Esophagus muscularis mucosa (tissue), 4 donors: ENCODE data around the gene TEAD1. TPM values are rescaled to one million over a fixed set of nuclear protein-coding genes. Genes with fewer than 3 reads are reported as not detected.

Experiments
- DNase-seq: peaks from one replicate; pipeline ENCODE4 v3.0.0-alpha.2; 2017; ENCODE audit errors: extremely low spot score
- H3K27ac ChIP-seq, 4 donors: fragments of 200-600 bp; sonication (generic); replicated peaks in 1 of 4; 1 replicate in 3 of 4; 2 replicates in 1 of 4; pipeline ENCODE4 v1.5.1; 2016 to 2019; ENCODE audit warnings: mild to moderate bottlenecking in 1 of 4
- H3K27me3 ChIP-seq, 4 donors: fragments of 200-600 bp; sonication (generic); one replicate each; pipeline versions ENCODE4 v1.5.1 to v1.6.0; 2016 to 2019
- H3K36me3 ChIP-seq, 4 donors: fragments of 200-600 bp; sonication (generic); one replicate each; pipeline ENCODE4 v1.5.1; 2016 to 2019
- H3K4me1 ChIP-seq, 4 donors: fragments of 200-600 bp; sonication (generic); one replicate each; pipeline ENCODE4 v1.5.1; 2016 to 2019
- H3K4me3 ChIP-seq, 4 donors: fragments of 200-600 bp; sonication (generic); 1 replicate in 2 of 4; 2 replicates in 2 of 4; pipeline ENCODE4 v1.5.1; 2016 to 2019; ENCODE audit warnings: mild to moderate bottlenecking in 4 of 4, moderate library complexity in 1 of 4
- H3K9me3 ChIP-seq, 4 donors: fragments of 200-600 bp; sonication (generic); 1 replicate in 3 of 4; 2 replicates in 1 of 4; pipeline ENCODE4 v1.5.1; 2016 to 2019
- CTCF ChIP-seq, 3 experiments: fragments of 200-600 bp in 2 of 3; fragments of 450-650 bp in 1 of 3; sonication (generic) in 2 of 3; IDR thresholded peaks; one replicate each; pipeline ENCODE4 v1.5.1; 2017 to 2019; ENCODE audit warnings: antibody characterized with exemption in 3 of 3, mild to moderate bottlenecking in 2 of 3, moderate library complexity in 1 of 3
- EP300 ChIP-seq: sonication (generic); formaldehyde crosslinking; IDR thresholded peaks from one replicate; pipeline ENCODE4 v1.6.1; 2017; ENCODE audit warnings: antibody characterized with exemption
- POLR2A ChIP-seq: fragments of 450-650 bp; IDR thresholded peaks from one replicate; pipeline ENCODE4 v1.6.1; 2017; ENCODE audit warnings: antibody characterized with exemption, moderate library complexity, mild to moderate bottlenecking, low read depth
- POLR2AphosphoS5 ChIP-seq, 2 donors: sonication (generic); formaldehyde crosslinking; IDR thresholded peaks; one replicate each; pipeline ENCODE4 v1.6.1; 2017; ENCODE audit warnings: antibody characterized with exemption in 2 of 2
- WGBS: methylation state at CpG from one replicate; pipeline ENCODE4 v1.1.5; 2018; 5-methylcytosine and 5-hydroxymethylcytosine counted together
- intact Hi-C: fragments of 100-400 bp; cut with DNase I; formaldehyde crosslinking; loops from one replicate; pipeline ENCODE4 v1.15.1; 2023
- total RNA-seq, 4 donors: library from RNA; depleted of rRNA; stranded (reverse); fragments of >200 nt; gene quantifications; one replicate each; pipeline versions ENCODE4 v1.1.0 to v1.2.1, GENCODE V29; 2016

Gene TEAD1
- total RNA-seq, 4 donors from 2014 or later: 147 to 307 (median 232) TPM

- Histone ChIP-seq H3K9me3 (no peaks in the 10 kb centered on the region), H3K27me3 (no peaks in the 10 kb centered on the region), H3K4me1 (peaks cover 48 to 99% (median 78%) of the 10 kb centered on the region in 4 donors), H3K36me3 (no peaks in the 10 kb centered on the region), H3K27ac (no peak overlapping the region), H3K4me3 (no peak overlapping the region)
- WGBS: 77% methylated on average over 3 of the region's 3 CpGs
- TF ChIP-seq CTCF (IDR thresholded peaks at IDR 0.05) (no peak), EP300 (no peak), POLR2A (no peak), POLR2AphosphoS5 (IDR thresholded peaks at IDR 0.05) (no peak)
- intact Hi-C loops: no loop called here
- no peak for DNase-seq
These were observed 11.0 kb downstream of the TEAD1 start for GRCh38 chr11:12685229-12685628.

GRCh38 chr11:12686246-12687060, 12.2 kb downstream of the TEAD1 start:
- no peak for DNase-seq
- no peak overlapping the region for H3K4me3 ChIP-seq
- peaks cover 43 to 99% (median 76%) of the 10 kb centered on the region in 4 donors for H3K4me1 ChIP-seq
- H3K9me3 ChIP-seq: no peaks in the 10 kb centered on the region
- TF ChIP-seq CTCF (IDR thresholded peaks at IDR 0.05) (no peak), EP300 (no peak), POLR2AphosphoS5 (IDR thresholded peaks at IDR 0.05) (no peak), POLR2A (no peak)
- H3K27me3 ChIP-seq: no peaks in the 10 kb centered on the region
- intact Hi-C loops: no loop called here
- no peak overlapping the region for H3K27ac ChIP-seq
- 100% methylated on average over 2 of the region's 2 CpGs for WGBS
- no peaks in the 10 kb centered on the region for H3K36me3 ChIP-seq

GRCh38 chr11:12687216-12687623, 13.0 kb downstream of the TEAD1 start:
- WGBS: 81% methylated on average over 1 of the region's 1 CpG
- TF ChIP-seq EP300 (no peak), POLR2A (no peak), POLR2AphosphoS5 (IDR thresholded peaks at IDR 0.05) (no peak), CTCF (IDR thresholded peaks at IDR 0.05) (no peak)
- Histone ChIP-seq H3K9me3 (no peaks in the 10 kb centered on the region), H3K27ac (no peak overlapping the region), H3K36me3 (no peaks in the 10 kb centered on the region), H3K4me3 (no peak overlapping the region), H3K4me1 (peaks cover 45 to 99% (median 78%) of the 10 kb centered on the region in 4 donors), H3K27me3 (no peaks in the 10 kb centered on the region)
- DNase-seq: no peak
- intact Hi-C loops: no loop called here

- no peak for DNase-seq
- peaks cover 45 to 99% (median 78%) of the 10 kb centered on the region in 4 donors for H3K4me1 ChIP-seq
- H3K27ac ChIP-seq: no peak overlapping the region
- WGBS: 75% methylated on average over 3 of the region's 3 CpGs
- intact Hi-C loops: no loop called here
- no peak overlapping the region for H3K4me3 ChIP-seq
- H3K9me3 ChIP-seq: no peaks in the 10 kb centered on the region
- TF ChIP-seq CTCF (IDR thresholded peaks at IDR 0.05): no peak
- no peak for TF ChIP-seq EP300
- TF ChIP-seq POLR2A: no peak
- no peak for TF ChIP-seq POLR2AphosphoS5 (IDR thresholded peaks at IDR 0.05)
- no peaks in the 10 kb centered on the region for H3K36me3 ChIP-seq
- no peaks in the 10 kb centered on the region for H3K27me3 ChIP-seq
These were observed 13.5 kb downstream of the TEAD1 start for GRCh38 chr11:12687740-12688139.
